Pons (tissue), 1 donor: Measurements from ENCODE around the gene PSME2.

ENCODE experiments used
- DNase-seq: peaks from one replicate; pipeline ENCODE4 v3.0.0-alpha.2; 2016; ENCODE audit warnings: low spot score

PSME2 gene

GRCh38 chr14:24135834-24136683, 10.4 kb downstream of the PSME2 start, which contains the start of gene PSME1:
TSS of gene PSME1 (plus strand) at chr14:24136194. CDS start at chr14:24136263, 69 bp downstream.
- peak; percentile 87 for DNase-seq

DNA sequence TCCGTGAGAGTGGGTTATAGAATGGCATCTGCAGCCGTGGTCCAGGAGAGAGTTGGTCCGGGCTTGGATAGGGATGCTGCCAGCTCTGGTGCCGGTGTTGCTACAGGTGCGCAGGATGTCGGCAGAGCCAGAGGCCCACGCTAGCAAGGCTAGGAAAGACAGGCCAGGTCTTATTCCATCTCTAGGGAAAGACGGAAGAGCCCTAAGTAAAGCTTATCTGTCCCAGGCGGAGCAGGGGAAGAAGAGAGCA, 10.9 kb downstream of the PSME2 start:
- no peak for DNase-seq

GRCh38 chr14:24133735-24134134, 12.7 kb downstream of the PSME2 start:
- no peak for DNase-seq

DNA sequence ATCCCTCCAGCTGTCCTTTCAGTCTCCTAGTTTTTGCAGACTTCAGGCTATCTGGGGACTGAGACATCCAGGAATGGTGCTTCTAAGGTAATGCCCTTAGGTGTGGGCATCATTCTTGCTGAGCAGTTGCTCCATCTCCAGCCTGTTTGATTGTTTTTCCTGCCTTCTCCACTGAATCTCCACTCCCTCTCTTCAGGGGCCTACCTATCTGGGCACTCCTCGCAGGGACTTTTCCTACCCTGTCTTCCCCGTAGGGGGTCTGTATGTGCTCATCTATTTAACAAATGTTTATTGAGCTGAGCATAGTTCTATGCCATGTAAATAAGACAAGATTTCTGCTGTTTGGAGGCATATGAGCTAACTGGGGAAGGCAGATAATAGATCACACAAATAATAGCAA, 13.4 kb downstream of the PSME2 start:
- no peak for DNase-seq

DNA sequence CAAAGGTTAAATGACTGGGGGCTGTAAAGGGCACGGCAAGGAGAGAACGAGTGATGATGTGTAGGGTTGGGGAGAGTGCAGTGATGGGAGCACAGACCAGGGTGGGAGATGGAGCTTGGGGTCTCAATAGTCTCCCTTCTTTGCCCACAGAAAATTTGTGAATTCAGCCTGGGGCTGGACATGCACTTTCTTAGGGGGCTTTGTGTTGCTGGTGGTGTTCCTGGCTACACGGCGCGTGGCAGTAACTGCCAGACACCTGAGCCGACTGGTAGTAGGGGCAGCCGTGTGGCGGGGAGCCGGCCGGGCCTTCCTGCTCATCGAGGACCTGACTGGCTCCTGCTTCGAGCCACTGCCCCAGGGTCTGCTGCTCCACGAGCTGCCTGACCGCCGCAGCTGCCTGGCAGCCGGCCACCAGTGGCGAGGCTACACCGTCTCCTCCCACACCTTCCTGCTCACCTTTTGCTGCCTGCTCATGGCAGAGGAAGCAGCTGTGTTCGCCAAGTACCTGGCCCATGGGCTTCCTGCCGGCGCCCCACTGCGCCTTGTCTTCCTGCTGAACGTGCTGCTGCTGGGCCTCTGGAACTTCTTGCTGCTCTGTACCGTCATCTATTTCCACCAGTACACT, 14.2 kb downstream of the PSME2 start:
- no peak for DNase-seq

DNA sequence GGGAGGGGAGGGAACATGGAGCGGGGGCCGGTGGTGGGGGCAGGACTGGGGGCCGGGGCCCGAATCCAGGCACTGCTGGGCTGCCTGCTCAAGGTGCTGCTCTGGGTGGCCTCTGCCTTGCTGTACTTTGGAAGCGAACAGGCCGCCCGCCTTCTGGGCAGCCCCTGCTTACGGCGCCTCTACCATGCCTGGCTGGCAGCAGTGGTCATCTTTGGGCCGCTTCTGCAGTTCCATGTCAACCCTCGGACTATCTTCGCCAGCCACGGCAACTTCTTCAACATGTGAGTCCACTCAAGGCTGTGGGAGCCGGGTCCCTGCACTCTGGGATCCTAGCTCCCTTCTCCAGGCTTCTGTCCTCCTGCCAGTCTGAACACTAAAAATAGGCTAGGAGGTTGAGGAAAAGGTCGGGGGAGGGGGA, 14.9 kb downstream of the PSME2 start:
- no peak for DNase-seq

- DNase-seq: no peak
These were observed 15.5 kb downstream of the PSME2 start for GRCh38 chr14:24130717-24131548.

DNA sequence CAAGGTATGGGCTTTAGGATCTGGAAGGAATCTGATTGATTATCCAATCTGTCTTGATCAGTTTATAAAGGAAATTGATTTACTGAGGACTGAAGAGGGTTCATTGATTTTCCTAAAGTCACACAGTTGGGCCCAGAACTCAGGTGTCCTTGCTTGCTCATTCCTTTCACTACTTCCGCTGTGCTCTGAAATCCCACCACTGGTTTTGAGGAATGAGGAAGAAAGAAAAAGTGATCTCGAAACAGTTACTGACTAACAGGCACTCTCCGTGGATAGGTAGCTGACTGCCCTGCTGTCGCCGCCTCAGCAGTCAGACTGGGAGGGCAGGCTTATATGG, 16.1 kb downstream of the PSME2 start, which contains the start of gene FITM1:
Gene FITM1 (plus strand): TSS at position 280 of the 337 bp plus-strand sequence. CDS start 905 bp downstream, outside the sequence.
- DNase-seq: no peak

GRCh38 chr14:24129410-24129998, 16.9 kb downstream of the PSME2 start:
- DNase-seq: no peak

- no peak for DNase-seq
These were observed 18.7 kb downstream of the PSME2 start for GRCh38 chr14:24127673-24128072.

DNA sequence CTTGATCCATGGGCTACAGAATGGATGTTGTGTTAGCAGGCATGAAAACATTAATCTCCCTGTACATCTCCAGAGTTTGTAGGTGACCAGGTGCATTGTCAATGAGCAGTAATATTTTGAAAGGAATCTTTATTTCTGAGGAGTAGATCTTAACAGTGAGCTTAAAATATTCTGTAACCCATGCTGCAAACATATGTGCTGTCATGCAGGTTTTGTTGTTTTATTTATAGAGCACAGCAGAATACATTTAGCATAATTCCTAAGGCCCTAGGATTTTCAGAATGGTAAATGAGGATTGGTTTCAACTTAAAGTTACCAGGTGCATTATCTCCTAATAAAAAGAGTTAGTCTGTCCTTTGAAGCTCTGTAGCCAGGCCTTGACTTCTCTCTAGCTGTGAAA, 19.5 kb downstream of the PSME2 start:
- no peak for DNase-seq

DNA sequence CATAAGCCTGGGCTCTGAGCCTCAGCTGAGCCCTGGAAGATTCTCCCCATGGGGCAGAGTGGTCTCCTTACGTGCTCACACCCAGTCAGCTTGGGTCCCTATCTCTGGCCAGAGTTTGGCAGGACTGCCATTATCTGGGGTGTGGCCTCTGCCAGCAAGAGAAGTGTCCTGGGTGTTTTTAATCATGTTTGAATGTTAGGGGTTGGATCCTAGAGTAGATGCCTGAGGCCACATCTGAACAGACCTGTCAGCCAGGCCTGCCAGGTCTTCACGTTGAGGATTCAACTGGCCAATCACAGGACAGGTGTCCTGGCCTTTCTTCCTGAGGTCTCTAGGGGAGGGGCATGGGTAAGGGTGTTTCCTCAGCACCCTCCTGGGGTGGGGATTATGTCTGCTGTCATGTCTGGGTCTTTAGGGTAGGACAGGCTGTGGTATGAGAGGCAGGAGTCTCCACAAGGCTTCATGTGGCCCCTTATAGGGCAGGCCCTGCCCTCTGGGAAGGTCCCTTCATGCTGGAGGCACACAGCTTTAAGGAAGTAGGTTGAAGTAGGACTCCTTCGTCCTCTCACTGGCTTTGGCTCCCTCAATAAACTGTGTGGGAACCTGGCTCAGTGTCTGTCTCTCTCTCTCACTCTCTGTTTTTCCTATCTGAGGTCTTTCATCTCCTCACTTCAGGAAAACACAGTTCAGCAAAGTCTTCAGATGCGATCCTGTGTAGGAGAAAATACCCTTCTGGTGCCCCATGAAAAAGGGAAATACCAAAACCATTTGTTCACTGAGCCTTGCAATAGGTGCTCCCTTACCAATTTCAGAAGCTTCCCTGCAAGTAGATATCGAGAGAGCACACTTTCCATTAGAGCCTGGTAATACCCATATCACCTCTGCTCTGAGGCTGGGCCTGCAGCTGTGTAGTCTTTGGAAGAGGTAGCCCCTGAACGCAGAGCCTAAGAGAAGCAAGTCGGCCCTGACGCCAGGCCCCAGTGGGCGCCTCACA, 22.7 kb downstream of the PSME2 start:
- no peak for DNase-seq

DNA sequence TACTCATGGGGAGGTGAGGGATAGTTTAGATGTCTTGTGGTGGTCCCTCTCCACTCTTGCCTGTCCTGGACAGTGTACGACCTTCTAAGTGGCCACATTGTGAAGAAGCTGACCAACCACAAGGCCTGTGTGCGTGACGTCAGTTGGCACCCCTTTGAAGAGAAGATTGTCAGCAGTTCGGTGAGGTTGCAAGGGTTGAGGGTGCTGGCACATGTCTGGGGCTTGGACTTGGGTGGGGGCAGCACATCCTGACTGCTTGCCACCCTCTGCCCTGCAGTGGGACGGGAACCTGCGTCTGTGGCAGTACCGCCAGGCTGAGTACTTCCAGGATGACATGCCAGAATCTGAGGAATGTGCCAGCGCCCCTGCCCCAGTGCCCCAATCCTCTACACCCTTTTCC, 23.5 kb downstream of the PSME2 start:
- no peak for DNase-seq

DNA sequence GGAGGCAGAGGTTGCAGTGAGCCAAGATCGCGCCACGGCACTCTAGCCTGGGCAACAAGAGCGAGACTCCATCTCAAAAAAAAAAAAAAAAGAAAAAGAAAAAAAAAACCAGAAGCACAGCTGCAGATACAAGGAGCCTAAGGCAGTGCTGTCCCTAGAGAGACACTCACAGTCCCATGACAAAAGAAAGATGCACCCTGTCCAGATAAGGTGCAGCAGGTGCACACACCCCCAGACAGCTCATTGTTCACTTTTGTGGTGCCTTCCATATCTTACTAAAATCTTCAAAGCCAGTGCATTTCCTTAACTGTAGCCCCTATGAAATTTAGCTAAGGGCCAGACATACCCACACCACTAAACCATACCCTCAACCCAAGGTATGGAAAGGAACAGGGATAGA, 24.0 kb downstream of the PSME2 start:
- no peak for DNase-seq

DNA sequence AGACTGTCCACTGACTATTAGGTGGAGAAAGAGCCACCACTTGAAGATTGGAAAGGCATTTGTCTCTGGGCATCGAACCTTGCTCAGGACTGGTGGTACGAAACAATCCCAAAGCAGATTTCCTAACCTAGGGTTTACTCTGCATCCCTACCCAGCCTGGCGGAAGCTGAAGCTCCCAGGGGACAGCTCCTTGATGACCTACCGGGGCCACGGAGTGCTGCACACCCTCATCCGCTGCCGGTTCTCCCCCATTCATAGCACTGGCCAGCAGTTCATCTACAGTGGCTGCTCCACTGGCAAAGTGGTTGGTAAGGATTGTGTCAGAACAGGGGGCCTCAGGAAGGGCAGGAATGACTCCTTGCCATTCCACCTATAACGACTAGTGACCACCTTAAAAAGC, 25.2 kb downstream of the PSME2 start:
- no peak for DNase-seq

DNA sequence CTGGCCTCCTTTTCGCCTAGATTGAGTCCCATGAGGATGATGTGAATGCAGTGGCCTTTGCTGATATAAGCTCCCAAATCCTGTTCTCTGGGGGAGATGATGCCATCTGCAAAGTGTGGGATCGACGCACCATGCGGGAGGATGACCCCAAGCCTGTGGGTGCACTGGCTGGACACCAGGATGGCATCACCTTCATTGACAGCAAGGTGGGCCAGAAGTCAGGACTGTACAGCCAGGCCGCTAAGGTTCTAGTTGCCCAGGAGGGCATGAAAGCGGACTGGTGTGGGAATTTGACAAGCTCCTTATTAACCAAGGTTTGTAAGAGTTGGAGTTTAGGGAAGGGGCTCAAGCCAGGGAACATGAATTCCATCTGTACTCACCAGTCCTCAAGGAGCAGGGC, 26.7 kb downstream of the PSME2 start:
- DNase-seq: no peak

GRCh38 chr14:24117179-24117578, 29.2 kb downstream of the PSME2 start:
- DNase-seq: no peak

DNA sequence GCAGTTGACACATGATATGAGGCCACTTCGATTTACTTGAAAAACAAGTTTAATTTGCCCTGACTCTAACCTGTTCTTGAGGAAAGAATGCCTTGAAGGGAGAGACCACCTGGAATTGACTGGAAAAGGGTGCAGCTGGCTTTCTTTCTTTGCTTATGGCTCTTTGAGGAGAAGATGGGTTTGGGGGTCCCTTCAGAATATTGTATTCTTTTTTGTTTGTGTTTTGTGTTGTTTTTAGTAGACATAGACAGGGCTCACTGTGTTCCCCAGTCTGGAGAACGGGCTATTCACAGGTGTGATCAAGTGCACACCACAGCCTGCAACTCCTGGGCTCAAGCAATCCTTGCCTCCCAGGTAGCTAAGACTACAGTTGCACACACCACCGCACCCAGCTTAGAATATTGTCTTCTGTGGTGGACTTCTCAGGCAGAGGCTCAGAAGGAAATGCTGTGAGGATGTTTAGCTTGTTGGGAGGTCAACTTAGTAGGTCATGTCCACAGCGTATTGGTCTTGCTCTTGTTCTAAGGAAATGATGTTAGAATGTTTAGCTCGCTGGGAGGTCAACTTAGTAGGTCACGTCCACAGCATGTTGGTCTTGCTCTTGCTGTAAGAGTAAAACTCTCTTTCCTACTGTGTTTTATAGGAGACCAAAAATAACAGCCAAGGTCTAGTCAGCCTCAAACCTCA, 30.1 kb downstream of the PSME2 start:
- DNase-seq: no peak

DNA sequence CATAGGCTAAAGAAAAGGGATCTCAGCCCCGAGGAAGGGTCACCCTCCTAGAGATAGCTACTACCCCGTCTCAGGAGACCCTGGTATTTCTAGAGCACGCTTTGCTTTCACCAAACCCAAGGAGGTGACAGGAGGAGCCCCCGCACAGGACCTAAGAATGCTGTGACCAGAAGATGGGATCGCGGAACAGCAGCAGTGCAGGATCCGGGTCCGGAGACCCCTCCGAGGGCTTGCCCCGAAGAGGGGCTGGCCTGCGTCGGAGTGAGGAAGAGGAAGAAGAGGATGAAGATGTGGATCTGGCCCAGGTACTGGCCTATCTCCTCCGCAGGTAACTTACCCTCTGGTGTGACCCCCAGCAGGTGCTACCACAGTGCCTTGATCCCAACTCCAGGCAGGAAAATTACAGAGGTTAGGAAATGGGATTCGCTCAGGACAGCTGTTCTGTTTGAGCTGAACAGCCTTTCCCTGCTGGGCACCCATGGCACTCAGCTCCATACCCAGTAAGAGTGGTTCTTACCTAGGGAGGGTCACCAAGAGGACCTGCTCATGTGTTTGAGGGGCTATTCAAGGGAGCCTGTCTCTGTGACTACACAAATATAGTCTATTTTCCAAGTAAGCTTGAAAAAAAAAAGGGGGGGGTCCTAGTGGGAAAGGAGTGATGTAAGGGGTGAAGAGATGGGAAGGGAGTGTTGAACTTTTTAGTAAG, 30.8 kb downstream of the PSME2 start:
- no peak for DNase-seq
